C4-2B (cell line): ENCODE data around the gene CASK.

Source experiments
- CTCF ChIP-seq: fragments of 450-650 bp; conservative IDR thresholded peaks from 2 replicates; pipeline ENCODE4 v1.5.1; 2017; ENCODE audit warnings: mild to moderate bottlenecking
- ZFX ChIP-seq: fragments of 450-650 bp; IDR thresholded peaks from 2 replicates; pipeline ENCODE4 v1.6.1; 2017

- TF ChIP-seq CTCF (no peak), ZFX (no peak)
These were observed 14.3 kb downstream of the CASK start for GRCh38 chrX:41909068-41909467.
